Panc1 (cell line): ENCODE results near the gene PGS1. TPM values are rescaled to one million over a fixed set of nuclear protein-coding genes. Genes with fewer than 3 reads are reported as not detected.

ENCODE experiments used
- ATAC-seq: fragments of 200-7000 bp; cut with Tn5 transposase; 2 replicates; pipeline ENCODE4 v1.9.1; 2020; ENCODE audit warnings: mild to moderate bottlenecking, moderate library complexity
- BruUV-seq: library from RNA; stranded (reverse); fragments of 400-500 nt; replicated peaks from 2 replicates; lab custom pipeline; 2021; lab: Mats Ljungman, UMichigan
- CTCF ChIA-PET: fragments of 300-600 bp; sonication (Branson Sonifier 250); formaldehyde crosslinking; loops from one replicate; lab custom pipeline; 2022; ENCODE audit warnings: antibody characterized with exemption; lab: Charles Lee
- POLR2A ChIA-PET: fragments of 300-600 bp; sonication (Branson Sonifier 250); formaldehyde crosslinking; loops from one replicate; lab custom pipeline; 2022; ENCODE audit warnings: antibody characterized with exemption; lab: Charles Lee
- DNase-seq: peaks from one replicate; pipeline ENCODE4 v3.0.0-alpha.2; 2010; ENCODE audit warnings: low read depth, low spot score
- H3K27ac ChIP-seq: 2 replicates; pipeline ENCODE4 v1.5.1; 2011; ENCODE audit warnings: mild to moderate bottlenecking, low read length, inconsistent platforms
- H3K27me3 ChIP-seq: fragments of 200-500 bp; sonication (Bioruptor generic); 2 replicates; pipeline ENCODE4 v1.6.0; 2014; ENCODE audit warnings: low read length, inconsistent platforms; ENCODE audit not compliant: control insufficient read depth, insufficient read depth
- H3K36me3 ChIP-seq: fragments of 200-500 bp; sonication (Bioruptor generic); 2 replicates; pipeline ENCODE4 v1.5.1; 2014; ENCODE audit warnings: inconsistent platforms, mild to moderate bottlenecking, low read length, moderate library complexity; ENCODE audit not compliant: control insufficient read depth, insufficient read depth
- H3K4me1 ChIP-seq: 2 replicates; pipeline ENCODE4 v1.5.1; 2011; ENCODE audit warnings: inconsistent platforms, mild to moderate bottlenecking, low read length, moderate library complexity; ENCODE audit not compliant: control insufficient read depth, insufficient read depth
- H3K4me3 ChIP-seq, 2 experiments: 2 replicates each; pipeline ENCODE4 v1.5.1; 2011 to 2012; ENCODE audit warnings: low read depth in 2 of 2, low read length in 2 of 2, mild to moderate bottlenecking in 2 of 2, inconsistent platforms in 1 of 2, moderate library complexity in 1 of 2
- H3K9me3 ChIP-seq: fragments of 200-500 bp; sonication (Bioruptor generic); 2 replicates; pipeline ENCODE4 v1.5.1; 2014; ENCODE audit warnings: low read depth, mild to moderate bottlenecking, inconsistent platforms, low read length, moderate library complexity; ENCODE audit not compliant: control insufficient read depth, insufficient read depth
- POLR2AphosphoS5 ChIP-seq: IDR thresholded peaks from 2 replicates; pipeline ENCODE4 v1.6.1; 2012; ENCODE audit warnings: mild to moderate bottlenecking, low read depth, low read length, moderate library complexity
- SIN3A ChIP-seq: IDR thresholded peaks from 2 replicates; pipeline ENCODE4 v1.6.1; 2012; ENCODE audit warnings: low read depth, mild to moderate bottlenecking, low read length, moderate library complexity, borderline replicate concordance; ENCODE audit not compliant: insufficient read depth
- TCF7L2 ChIP-seq: IDR thresholded peaks from 2 replicates; pipeline ENCODE4 v1.6.1; 2011; ENCODE audit warnings: mild to moderate bottlenecking, low read depth, low read length, inconsistent platforms
- in situ Hi-C: cut with HindIII; loops from 2 replicates; pipeline ENCODE4 v1.10.0; 2016; ENCODE audit warnings: low sequenced_read_pairs, low pct_unique_long_range_greater_than_20kb
- intact Hi-C: fragments of 100-400 bp; cut with micrococcal nuclease; formaldehyde crosslinking; loops from one replicate; pipeline ENCODE4 v1.10.0; 2022; ENCODE audit not compliant: unreplicated experiment
- total RNA-seq: library from RNA; stranded (reverse); gene quantifications from one replicate; pipeline ENCODE4 v1.2.1, GENCODE V29; 2021; ENCODE audit not compliant: unreplicated experiment
- TF ChIP-seq, protein P1 (sequence below): fragments of 450-650 bp; IDR thresholded peaks from 2 replicates; pipeline ENCODE4 v1.5.1; 2017; ENCODE audit warnings: mild to moderate bottlenecking
- TF ChIP-seq, protein P2 (sequence below), 2 experiments: IDR thresholded peaks; 2 replicates each; pipeline ENCODE4 v1.6.1; 2011 to 2012; ENCODE audit warnings: low read depth in 2 of 2, control low read depth in 1 of 2, low read length in 1 of 2, mild to moderate bottlenecking in 1 of 2, moderate library complexity in 1 of 2; ENCODE audit not compliant: insufficient read depth in 1 of 2

Gene PGS1
- total RNA-seq, 1 experiment from 2014 or later, result 47.5 TPM

DNA sequence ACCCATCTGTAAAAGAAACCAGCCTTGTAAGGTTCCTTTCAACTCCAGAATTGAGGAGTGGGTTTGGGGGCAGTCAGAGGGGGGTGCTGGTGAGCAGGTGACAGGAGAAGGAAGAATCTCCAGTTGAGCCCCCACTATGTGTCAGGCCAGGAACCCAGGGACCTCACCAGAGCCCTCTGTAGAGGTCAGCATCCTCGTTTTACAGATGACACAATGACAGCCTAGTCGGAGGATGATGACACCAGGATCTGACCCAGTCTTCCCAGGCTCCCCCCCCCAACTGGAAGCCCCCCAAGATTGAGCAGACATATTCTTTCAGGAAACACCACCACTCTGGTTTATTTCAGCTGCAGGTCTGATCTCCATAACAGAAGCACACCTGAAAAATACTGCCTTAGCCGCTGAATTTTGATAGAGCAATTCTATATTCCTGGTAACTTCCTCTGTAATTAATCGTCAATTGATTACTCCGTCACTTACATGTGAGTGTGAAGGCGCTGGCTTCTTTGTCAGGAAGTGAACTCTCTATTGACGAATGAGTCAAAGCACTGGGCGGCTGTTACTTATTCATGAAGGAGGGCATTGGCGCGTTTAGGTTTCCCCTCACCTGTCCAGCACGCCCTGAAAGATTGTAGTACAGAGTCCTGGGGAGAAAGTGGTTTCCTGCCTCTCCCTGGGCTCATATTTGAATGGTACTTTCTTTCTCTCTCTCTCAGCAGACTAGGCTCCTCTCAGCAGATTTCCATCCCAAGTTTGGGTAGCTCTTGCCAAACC is 39.8 kb upstream of the PGS1 start:
- in situ Hi-C loops (no loop called here), intact Hi-C loops (no loop called here)
- ATAC-seq (no peak), DNase-seq (no peak)
- BruUV-seq, result no TSS peak
- TF ChIP-seq, protein P1, sequence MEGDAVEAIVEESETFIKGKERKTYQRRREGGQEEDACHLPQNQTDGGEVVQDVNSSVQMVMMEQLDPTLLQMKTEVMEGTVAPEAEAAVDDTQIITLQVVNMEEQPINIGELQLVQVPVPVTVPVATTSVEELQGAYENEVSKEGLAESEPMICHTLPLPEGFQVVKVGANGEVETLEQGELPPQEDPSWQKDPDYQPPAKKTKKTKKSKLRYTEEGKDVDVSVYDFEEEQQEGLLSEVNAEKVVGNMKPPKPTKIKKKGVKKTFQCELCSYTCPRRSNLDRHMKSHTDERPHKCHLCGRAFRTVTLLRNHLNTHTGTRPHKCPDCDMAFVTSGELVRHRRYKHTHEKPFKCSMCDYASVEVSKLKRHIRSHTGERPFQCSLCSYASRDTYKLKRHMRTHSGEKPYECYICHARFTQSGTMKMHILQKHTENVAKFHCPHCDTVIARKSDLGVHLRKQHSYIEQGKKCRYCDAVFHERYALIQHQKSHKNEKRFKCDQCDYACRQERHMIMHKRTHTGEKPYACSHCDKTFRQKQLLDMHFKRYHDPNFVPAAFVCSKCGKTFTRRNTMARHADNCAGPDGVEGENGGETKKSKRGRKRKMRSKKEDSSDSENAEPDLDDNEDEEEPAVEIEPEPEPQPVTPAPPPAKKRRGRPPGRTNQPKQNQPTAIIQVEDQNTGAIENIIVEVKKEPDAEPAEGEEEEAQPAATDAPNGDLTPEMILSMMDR, result no peak
- TF ChIP-seq POLR2AphosphoS5 (no peak), TCF7L2 (no peak), SIN3A (no peak)
- TF ChIP-seq, protein P2, sequence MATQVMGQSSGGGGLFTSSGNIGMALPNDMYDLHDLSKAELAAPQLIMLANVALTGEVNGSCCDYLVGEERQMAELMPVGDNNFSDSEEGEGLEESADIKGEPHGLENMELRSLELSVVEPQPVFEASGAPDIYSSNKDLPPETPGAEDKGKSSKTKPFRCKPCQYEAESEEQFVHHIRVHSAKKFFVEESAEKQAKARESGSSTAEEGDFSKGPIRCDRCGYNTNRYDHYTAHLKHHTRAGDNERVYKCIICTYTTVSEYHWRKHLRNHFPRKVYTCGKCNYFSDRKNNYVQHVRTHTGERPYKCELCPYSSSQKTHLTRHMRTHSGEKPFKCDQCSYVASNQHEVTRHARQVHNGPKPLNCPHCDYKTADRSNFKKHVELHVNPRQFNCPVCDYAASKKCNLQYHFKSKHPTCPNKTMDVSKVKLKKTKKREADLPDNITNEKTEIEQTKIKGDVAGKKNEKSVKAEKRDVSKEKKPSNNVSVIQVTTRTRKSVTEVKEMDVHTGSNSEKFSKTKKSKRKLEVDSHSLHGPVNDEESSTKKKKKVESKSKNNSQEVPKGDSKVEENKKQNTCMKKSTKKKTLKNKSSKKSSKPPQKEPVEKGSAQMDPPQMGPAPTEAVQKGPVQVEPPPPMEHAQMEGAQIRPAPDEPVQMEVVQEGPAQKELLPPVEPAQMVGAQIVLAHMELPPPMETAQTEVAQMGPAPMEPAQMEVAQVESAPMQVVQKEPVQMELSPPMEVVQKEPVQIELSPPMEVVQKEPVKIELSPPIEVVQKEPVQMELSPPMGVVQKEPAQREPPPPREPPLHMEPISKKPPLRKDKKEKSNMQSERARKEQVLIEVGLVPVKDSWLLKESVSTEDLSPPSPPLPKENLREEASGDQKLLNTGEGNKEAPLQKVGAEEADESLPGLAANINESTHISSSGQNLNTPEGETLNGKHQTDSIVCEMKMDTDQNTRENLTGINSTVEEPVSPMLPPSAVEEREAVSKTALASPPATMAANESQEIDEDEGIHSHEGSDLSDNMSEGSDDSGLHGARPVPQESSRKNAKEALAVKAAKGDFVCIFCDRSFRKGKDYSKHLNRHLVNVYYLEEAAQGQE (IDR thresholded peaks at IDR 0.05; ENCODE audit: insufficient read depth in 1 of 2, low read depth in 2 of 2, low read length in 1 of 2), result no peak
- Histone ChIP-seq H3K27ac (peak overlapping the region; percentile 5), H3K4me3 (no peak overlapping the region), H3K27me3 (no peaks in the 10 kb centered on the region), H3K4me1 (peaks cover 59% of the 10 kb centered on the region), H3K36me3 (no peaks in the 10 kb centered on the region), H3K9me3 (no peaks in the 10 kb centered on the region)
- POLR2A ChIA-PET, result no interaction called here
- CTCF ChIA-PET, result interaction anchor here (0.6 kb wide), 1 partner anchor 76 kb away, joined by 13 read pairs; no protein-coding TSS in a partner anchor

DNA sequence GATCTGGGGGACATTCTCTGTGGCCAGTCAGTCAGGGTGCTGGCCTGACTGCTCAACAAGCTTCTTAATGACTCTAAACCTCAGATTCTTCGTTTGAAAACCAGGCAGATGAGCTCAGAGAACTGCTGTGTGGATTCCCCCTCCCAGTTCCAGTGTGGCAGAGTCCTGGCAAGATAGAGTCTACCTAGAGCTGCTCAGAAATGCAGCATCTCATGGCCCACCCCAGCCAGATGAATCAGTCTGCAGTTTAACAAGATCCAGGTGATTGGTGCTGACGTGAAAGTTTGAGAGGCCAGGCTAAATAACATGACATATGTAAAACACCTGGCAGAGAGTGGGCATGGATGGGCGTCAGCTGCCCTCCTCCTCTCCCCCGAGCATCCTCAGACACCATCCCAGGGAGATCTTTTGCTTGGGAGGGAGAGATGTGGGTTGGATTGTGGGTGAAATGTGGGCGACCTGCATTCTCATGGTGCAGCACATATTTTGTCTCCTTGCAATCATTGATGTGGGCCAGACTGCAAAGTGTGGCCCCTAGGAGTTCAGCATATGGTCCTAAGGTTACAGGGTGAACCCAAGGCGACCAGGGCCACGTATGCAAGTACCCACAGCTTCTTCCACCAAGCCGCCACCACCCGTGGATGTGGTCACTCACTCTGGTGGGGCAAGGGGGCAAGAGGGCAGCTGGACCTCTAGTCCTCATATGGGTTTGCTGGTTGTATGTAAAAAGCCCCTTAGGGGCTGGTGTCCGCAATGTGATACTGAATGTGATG is 38.1 kb upstream of the PGS1 start:
- Histone ChIP-seq H3K4me1 (peaks cover 55% of the 10 kb centered on the region), H3K4me3 (no peak overlapping the region), H3K9me3 (no peaks in the 10 kb centered on the region), H3K27ac (peak overlapping the region; percentile 71), H3K27me3 (no peaks in the 10 kb centered on the region), H3K36me3 (no peaks in the 10 kb centered on the region)
- DNase-seq (no peak), ATAC-seq (no peak)
- ChIA-PET POLR2A (interaction anchor here (0.6 kb wide), 1 partner anchor 502 kb away, joined by 6 read pairs; no protein-coding TSS in a partner anchor), CTCF (no interaction called here)
- TF ChIP-seq SIN3A (no peak), POLR2AphosphoS5 (no peak), TCF7L2 (no peak)
- BruUV-seq, result no TSS peak
- in situ Hi-C loops, result no loop called here
- intact Hi-C loops, result no loop called here
